HepG2 (cell line): Measurements from ENCODE around the gene RORC. TPM values are rescaled to one million over a fixed set of nuclear protein-coding genes. Genes with fewer than 3 reads are reported as not detected.

Experiments
- ARNTL ChIP-seq: sonication (generic); formaldehyde crosslinking; IDR thresholded peaks from 2 replicates; pipeline ENCODE4 v1.4.0; 2020; ENCODE audit warnings: mild to moderate bottlenecking, missing genetic modification reagents
- CAMTA2 ChIP-seq: sonication (generic); formaldehyde crosslinking; IDR thresholded peaks from 2 replicates; pipeline ENCODE4 v1.4.0; 2020; ENCODE audit warnings: mild to moderate bottlenecking, missing genetic modification reagents, borderline replicate concordance
- CREM ChIP-seq, 2 experiments: sonication (generic) in 1 of 2; formaldehyde crosslinking in 1 of 2; IDR thresholded peaks; 2 replicates each; pipeline versions ENCODE4 v1.4.0 to v1.6.1; 2016 to 2020; ENCODE audit warnings: antibody characterized with exemption in 1 of 2, mild to moderate bottlenecking in 1 of 2, missing genetic modification reagents in 1 of 2
- FOXO1 ChIP-seq: sonication (generic); formaldehyde crosslinking; IDR thresholded peaks from 2 replicates; pipeline ENCODE4 v1.4.0; 2020; ENCODE audit warnings: missing genetic modification reagents
- MAFK ChIP-seq, 2 experiments: IDR thresholded peaks in 1 of 2; conservative IDR thresholded peaks in 1 of 2; 2 replicates each; pipeline ENCODE4 v1.6.1; 2011; ENCODE audit warnings: improper control_type of control experiment in 2 of 2, low read length in 2 of 2
- MED13 ChIP-seq: sonication (generic); formaldehyde crosslinking; IDR thresholded peaks from 2 replicates; pipeline ENCODE4 v1.5.0; 2020; ENCODE audit warnings: missing genetic modification reagents
- NFIC ChIP-seq: IDR thresholded peaks from 2 replicates; pipeline ENCODE4 v1.6.1; 2012; ENCODE audit warnings: mild to moderate bottlenecking, low read length, inconsistent platforms
- NONO ChIP-seq, 2 experiments: fragments of 450-650 bp in 1 of 2; sonication (generic) in 1 of 2; formaldehyde crosslinking in 1 of 2; IDR thresholded peaks in 1 of 2; conservative IDR thresholded peaks in 1 of 2; 2 replicates each; pipeline versions ENCODE4 v1.6.1 to v1.8.0; 2017 to 2022; ENCODE audit warnings: mild to moderate bottlenecking in 1 of 2, missing genetic modification reagents in 1 of 2, moderate library complexity in 1 of 2
- ONECUT2 ChIP-seq: sonication (generic); formaldehyde crosslinking; IDR thresholded peaks from 2 replicates; pipeline ENCODE4 v1.4.0; 2020; ENCODE audit warnings: missing genetic modification reagents
- PHF5A ChIP-seq: IDR thresholded peaks from one replicate; pipeline ENCODE4 v1.6.1; 2018; ENCODE audit warnings: low read depth, missing genetic modification reagents; ENCODE audit not compliant: unreplicated experiment
- POGZ ChIP-seq: sonication (generic); formaldehyde crosslinking; IDR thresholded peaks from 2 replicates; pipeline ENCODE4 v1.4.0; 2020; ENCODE audit warnings: mild to moderate bottlenecking, missing genetic modification reagents
- ZC3H13 ChIP-seq: sonication (generic); formaldehyde crosslinking; IDR thresholded peaks from 2 replicates; pipeline ENCODE4 v1.8.1; 2023; ENCODE audit warnings: mild to moderate bottlenecking, missing genetic modification reagents, moderate library complexity
- ZFP82 ChIP-seq: sonication (generic); formaldehyde crosslinking; IDR thresholded peaks from 2 replicates; pipeline ENCODE4 v1.5.1; 2020; ENCODE audit warnings: mild to moderate bottlenecking, missing genetic modification reagents, borderline replicate concordance
- ZNF18 ChIP-seq: sonication (generic); formaldehyde crosslinking; IDR thresholded peaks from 2 replicates; pipeline ENCODE4 v1.8.0; 2022; ENCODE audit warnings: mild to moderate bottlenecking, missing genetic modification reagents; ENCODE audit not compliant: insufficient replicate concordance
- ZNF383 ChIP-seq: sonication (generic); formaldehyde crosslinking; IDR thresholded peaks from 2 replicates; pipeline ENCODE4 v1.4.0; 2020; ENCODE audit warnings: missing genetic modification reagents, mild to moderate bottlenecking, borderline replicate concordance
- ZNF775 ChIP-seq: sonication (generic); formaldehyde crosslinking; IDR thresholded peaks from 2 replicates; pipeline ENCODE4 v1.4.0; 2020; ENCODE audit warnings: missing genetic modification reagents, mild to moderate bottlenecking, moderate library complexity, borderline replicate concordance
- ZNF891 ChIP-seq: sonication (generic); formaldehyde crosslinking; IDR thresholded peaks from 2 replicates; pipeline ENCODE4 v1.5.0; 2020; ENCODE audit warnings: mild to moderate bottlenecking, missing genetic modification reagents
- ZSCAN25 ChIP-seq: sonication (generic); formaldehyde crosslinking; IDR thresholded peaks from 2 replicates; pipeline ENCODE4 v1.8.0; 2022; ENCODE audit warnings: mild to moderate bottlenecking, missing genetic modification reagents
- polyA plus RNA-seq, 8 experiments: library from polyadenylated mRNA; depleted of rRNA in 3 of 8; stranded (reverse) in 7 of 8; unstranded in 1 of 8; fragments of >200 nt; fragmentation: Illumina TruSeq in 4 of 8; extraction: Trizol in 4 of 8; gene quantifications; 2 replicates each; pipeline versions ENCODE4 v1.2.1 to v1.2.3, GENCODE V29; 2011 to 2016; ENCODE audit warnings: low read depth in 4 of 8, missing spikeins in 1 of 8, mixed read lengths in 1 of 8; ENCODE audit not compliant: insufficient read depth in 1 of 8
- total RNA-seq, 5 experiments: library from RNA; depleted of rRNA; stranded (reverse); fragments of >200 nt; fragmentation: Illumina TruSeq; extraction: Trizol; gene quantifications; 2 replicates each; pipeline ENCODE4 v1.2.3, GENCODE V29; 2016; ENCODE audit warnings: low read depth in 1 of 5
- TF ChIP-seq, protein P1 (sequence below): sonication (generic); formaldehyde crosslinking; IDR thresholded peaks from 2 replicates; pipeline ENCODE4 v1.5.0; 2020; ENCODE audit warnings: mild to moderate bottlenecking, missing genetic modification reagents, borderline replicate concordance
- TF ChIP-seq, protein P2 (sequence below): sonication (generic); formaldehyde crosslinking; IDR thresholded peaks from 2 replicates; pipeline ENCODE4 v1.9.0; 2021; ENCODE audit warnings: missing genetic modification reagents, borderline replicate concordance
- TF ChIP-seq, protein P3 (sequence below): sonication (generic); formaldehyde crosslinking; IDR thresholded peaks from 2 replicates; pipeline ENCODE4 v1.8.1; 2023; ENCODE audit warnings: mild to moderate bottlenecking, moderate library complexity, missing genetic modification reagents

The RORC gene
- total and polyA plus RNA-seq, 2 of the 13 experiments (the other 11 are each of a cell fraction or from before 2014, with no cell fraction given) = 2.5 to 6.5 TPM

DNA sequence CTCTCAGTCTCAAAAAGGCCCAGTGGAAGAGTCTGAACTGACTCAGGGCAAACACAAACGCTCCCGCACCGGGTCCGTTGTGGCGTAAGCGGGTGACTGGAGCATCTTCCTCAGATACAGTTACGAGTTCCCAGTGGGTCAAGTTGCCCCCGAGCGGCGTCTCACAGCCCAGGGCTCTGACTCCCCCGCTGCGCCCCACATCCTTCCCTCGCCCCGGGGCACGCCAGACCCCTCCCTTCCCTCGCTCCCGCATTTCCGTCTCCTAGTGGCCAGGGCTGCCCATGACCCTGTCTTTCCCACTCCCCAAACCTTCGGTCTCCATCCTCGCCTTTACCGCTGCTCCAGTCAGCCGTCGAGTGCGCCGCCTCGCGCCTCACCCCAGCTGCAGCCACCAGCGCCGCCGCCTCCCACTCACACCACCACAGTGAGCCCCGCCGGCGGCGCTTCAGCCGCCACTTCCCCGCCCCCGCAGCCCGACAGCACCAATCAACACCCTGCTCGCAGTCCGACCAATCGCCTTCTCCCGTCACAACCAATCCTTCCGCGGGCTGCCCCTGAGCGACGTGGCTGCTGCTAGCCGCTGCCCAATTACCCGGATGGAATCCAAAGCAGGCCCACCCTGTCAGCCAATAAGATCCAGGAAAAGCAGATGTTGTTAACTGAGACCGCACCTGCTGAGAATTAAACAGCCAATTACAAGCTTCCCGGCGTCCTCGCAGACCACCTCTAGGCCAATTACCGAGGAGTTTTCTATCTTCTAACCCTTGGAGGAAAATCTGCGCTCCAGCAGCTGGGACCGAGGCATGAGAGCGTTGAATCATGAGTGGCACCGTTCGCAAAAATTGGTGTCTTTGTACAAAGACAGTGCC lies 41.3 kb downstream of the RORC start, which contains the start of gene TDRKH (continued):
- TF ChIP-seq, protein P1, sequence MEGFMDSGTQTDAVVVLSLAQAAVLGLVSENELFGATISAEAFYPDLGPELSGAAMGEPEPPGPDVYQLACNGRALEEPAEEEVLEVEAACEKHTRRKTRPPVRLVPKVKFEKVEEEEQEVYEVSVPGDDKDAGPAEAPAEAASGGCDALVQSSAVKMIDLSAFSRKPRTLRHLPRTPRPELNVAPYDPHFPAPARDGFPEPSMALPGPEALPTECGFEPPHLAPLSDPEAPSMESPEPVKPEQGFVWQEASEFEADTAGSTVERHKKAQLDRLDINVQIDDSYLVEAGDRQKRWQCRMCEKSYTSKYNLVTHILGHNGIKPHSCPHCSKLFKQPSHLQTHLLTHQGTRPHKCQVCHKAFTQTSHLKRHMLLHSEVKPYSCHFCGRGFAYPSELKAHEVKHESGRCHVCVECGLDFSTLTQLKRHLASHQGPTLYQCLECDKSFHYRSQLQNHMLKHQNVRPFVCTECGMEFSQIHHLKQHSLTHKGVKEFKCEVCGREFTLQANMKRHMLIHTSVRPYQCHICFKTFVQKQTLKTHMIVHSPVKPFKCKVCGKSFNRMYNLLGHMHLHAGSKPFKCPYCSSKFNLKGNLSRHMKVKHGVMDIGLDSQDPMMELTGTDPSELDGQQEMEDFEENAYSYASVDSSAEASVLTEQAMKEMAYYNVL (CRISPR knock-in tag) = no peak
- TF ChIP-seq ZNF891 (CRISPR knock-in tag) (peak; percentile 85; the same call in 1 of the 2 replicates), ZC3H13 (CRISPR knock-in tag) (peak; percentile 68), ZNF18 (peak; percentile 79), ONECUT2 (CRISPR knock-in tag) (no peak), ZSCAN25 (CRISPR knock-in tag) (peak; percentile 59; the same call in 1 of the 2 replicates), ZNF775 (CRISPR knock-in tag) (no peak), NFIC (no peak), ZNF383 (no peak), POGZ (CRISPR knock-in tag) (no peak; the same call in 1 of the 2 replicates), ZFP82 (CRISPR knock-in tag) (no peak; the same call in 1 of the 2 replicates), CREM (IDR thresholded peaks at IDR 0.05) (peak; percentile 71), CREM (CRISPR knock-in tag; IDR thresholded peaks at IDR 0.05) (no peak), NONO (IDR thresholded peaks at IDR 0.05) (no peak), NONO (CRISPR knock-in tag; conservative IDR thresholded peaks at IDR 0.05) (peak; percentile 92), CAMTA2 (CRISPR knock-in tag) (no peak), ARNTL (CRISPR knock-in tag) (peak; percentile 77), MED13 (CRISPR knock-in tag) (peak; percentile 81), PHF5A (CRISPR knock-in tag) (no peak), MAFK (conservative IDR thresholded peaks at IDR 0.05 in 1 of 2, IDR thresholded peaks at IDR 0.05 in 1 of 2; ENCODE audit: low read length in 2 of 2) (no peak), FOXO1 (peak; percentile 48; the same call in 1 of the 2 replicates)
- TF ChIP-seq, protein P2, sequence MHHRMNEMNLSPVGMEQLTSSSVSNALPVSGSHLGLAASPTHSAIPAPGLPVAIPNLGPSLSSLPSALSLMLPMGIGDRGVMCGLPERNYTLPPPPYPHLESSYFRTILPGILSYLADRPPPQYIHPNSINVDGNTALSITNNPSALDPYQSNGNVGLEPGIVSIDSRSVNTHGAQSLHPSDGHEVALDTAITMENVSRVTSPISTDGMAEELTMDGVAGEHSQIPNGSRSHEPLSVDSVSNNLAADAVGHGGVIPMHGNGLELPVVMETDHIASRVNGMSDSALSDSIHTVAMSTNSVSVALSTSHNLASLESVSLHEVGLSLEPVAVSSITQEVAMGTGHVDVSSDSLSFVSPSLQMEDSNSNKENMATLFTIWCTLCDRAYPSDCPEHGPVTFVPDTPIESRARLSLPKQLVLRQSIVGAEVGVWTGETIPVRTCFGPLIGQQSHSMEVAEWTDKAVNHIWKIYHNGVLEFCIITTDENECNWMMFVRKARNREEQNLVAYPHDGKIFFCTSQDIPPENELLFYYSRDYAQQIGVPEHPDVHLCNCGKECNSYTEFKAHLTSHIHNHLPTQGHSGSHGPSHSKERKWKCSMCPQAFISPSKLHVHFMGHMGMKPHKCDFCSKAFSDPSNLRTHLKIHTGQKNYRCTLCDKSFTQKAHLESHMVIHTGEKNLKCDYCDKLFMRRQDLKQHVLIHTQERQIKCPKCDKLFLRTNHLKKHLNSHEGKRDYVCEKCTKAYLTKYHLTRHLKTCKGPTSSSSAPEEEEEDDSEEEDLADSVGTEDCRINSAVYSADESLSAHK (CRISPR knock-in tag) = no peak
- TF ChIP-seq, protein P3, sequence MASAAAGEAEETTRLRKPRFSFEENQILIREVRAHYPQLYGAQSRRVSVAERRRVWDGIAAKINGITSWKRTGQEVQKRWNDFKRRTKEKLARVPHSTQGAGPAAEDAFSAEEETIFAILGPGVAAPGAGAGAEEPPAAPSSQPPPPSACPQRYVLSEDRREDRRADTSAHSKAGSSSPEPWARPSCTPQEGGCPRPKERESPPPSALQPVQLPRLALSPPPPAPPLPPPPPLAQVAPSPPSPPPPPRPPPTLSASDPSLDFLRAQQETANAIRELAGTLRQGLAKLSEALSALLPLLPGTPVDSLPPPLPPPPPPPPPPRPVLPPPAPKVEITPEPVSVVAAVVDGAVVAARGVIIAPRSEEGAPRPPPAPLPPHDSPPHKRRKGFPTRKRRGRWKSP = peak; percentile 79
